ENCODE results near the gene CHP1.
"Not testable (repeated sequence)": the region's sequence is repeated elsewhere in the genome, so short reads cannot be mapped to it uniquely, and the experiment has no call there.

CHP1 gene

GRCh38 chr15:41289953-41290352 lies 58.9 kb downstream of the CHP1 start:
- H3K27me3 ChIP-seq (ENCODE audit: insufficient read depth, low read length) = no peaks in the 10 kb centered on the region
- no peak overlapping the region for H2BK5ac ChIP-seq (ENCODE audit: low read depth, low read length, poor library complexity)
- no peak overlapping the region for H3K14ac ChIP-seq (ENCODE audit: low read length)
- no peak overlapping the region for H3K4ac ChIP-seq (ENCODE audit: low read depth, low read length)
- no peak overlapping the region for H3K27ac ChIP-seq (ENCODE audit: low read depth, low read length)
- H2BK120ac ChIP-seq (ENCODE audit: insufficient read depth, low read length, poor library complexity) = no peak overlapping the region
- no peak overlapping the region for H2AK5ac ChIP-seq (ENCODE audit: low read length)
- H3K79me1 ChIP-seq (ENCODE audit: low read length) = no peaks in the 10 kb centered on the region
- H2AFZ ChIP-seq (ENCODE audit: insufficient read depth, low read length, poor library complexity) = no peak overlapping the region
- H3K9me3 ChIP-seq (ENCODE audit: insufficient read depth, low read depth, low read length) = peaks cover 1% of the 10 kb centered on the region
- no peak overlapping the region for H4K91ac ChIP-seq (ENCODE audit: low read depth, low read length)
- H2BK12ac ChIP-seq (ENCODE audit: low read length) = no peak overlapping the region
- H3K23ac ChIP-seq (ENCODE audit: low read length) = no peak overlapping the region
- H3K4me3 ChIP-seq (ENCODE audit: low read depth, low read length) = no peak overlapping the region
- no peak overlapping the region for H3K18ac ChIP-seq (ENCODE audit: low read length)
- no peak overlapping the region for H4K12ac ChIP-seq (ENCODE audit: low read depth, low read length)
- peaks cover 2% of the 10 kb centered on the region for H3K79me2 ChIP-seq (ENCODE audit: control insufficient read depth, insufficient read depth, low read length, poor library complexity)
- peaks cover 22 to 28% of the 10 kb centered on the region in 2 experiments for H3K36me3 ChIP-seq (ENCODE audit: control insufficient read depth in 1 of 2, insufficient read depth in 2 of 2, low read length in 2 of 2)
- no peak overlapping the region for H3K9ac ChIP-seq (ENCODE audit: low read length)
- peaks cover 3 to 4% of the 10 kb centered on the region in 2 experiments for H3K4me1 ChIP-seq (ENCODE audit: control insufficient read depth in 1 of 2, insufficient read depth in 2 of 2, low read length in 2 of 2)
- H3K4me2 ChIP-seq (ENCODE audit: low read length) = no peak overlapping the region
- no peak for DNase-seq
- no peak overlapping the region for H4K8ac ChIP-seq (ENCODE audit: low read depth, low read length)
- no CpG with 5 or more reads among the region's 2 CpGs for WGBS (ENCODE audit: extremely low coverage, insufficient coverage, insufficient read length)

- no peak overlapping the region for H3K9ac ChIP-seq (ENCODE audit: low read length)
- no CpG with 5 or more reads among the region's 9 CpGs for WGBS (ENCODE audit: extremely low coverage, insufficient coverage, insufficient read length)
- H2BK5ac ChIP-seq (ENCODE audit: low read depth, low read length, poor library complexity) = no peak overlapping the region
- no peak overlapping the region for H3K4ac ChIP-seq (ENCODE audit: low read depth, low read length)
- no peak overlapping the region for H3K18ac ChIP-seq (ENCODE audit: low read length)
- H4K8ac ChIP-seq (ENCODE audit: low read depth, low read length) = no peak overlapping the region
- H2BK12ac ChIP-seq (ENCODE audit: low read length) = no peak overlapping the region
- H3K9me3 ChIP-seq (ENCODE audit: insufficient read depth, low read depth, low read length) = peaks cover 1% of the 10 kb centered on the region
- H3K36me3 ChIP-seq (ENCODE audit: control insufficient read depth in 1 of 2, insufficient read depth in 2 of 2, low read length in 2 of 2) = peaks cover 18 to 26% of the 10 kb centered on the region in 2 experiments
- no peak overlapping the region for H3K23ac ChIP-seq (ENCODE audit: low read length)
- no peak overlapping the region for H4K91ac ChIP-seq (ENCODE audit: low read depth, low read length)
- no peaks in the 10 kb centered on the region for H3K79me2 ChIP-seq (ENCODE audit: control insufficient read depth, insufficient read depth, low read length, poor library complexity)
- H3K4me2 ChIP-seq (ENCODE audit: low read length) = no peak overlapping the region
- H2AK5ac ChIP-seq (ENCODE audit: low read length) = no peak overlapping the region
- no peaks in the 10 kb centered on the region for H3K27me3 ChIP-seq (ENCODE audit: insufficient read depth, low read length)
- H2AFZ ChIP-seq (ENCODE audit: insufficient read depth, low read length, poor library complexity) = no peak overlapping the region
- no peak overlapping the region for H3K27ac ChIP-seq (ENCODE audit: low read depth, low read length)
- no peak overlapping the region for H3K14ac ChIP-seq (ENCODE audit: low read length)
- H4K12ac ChIP-seq (ENCODE audit: low read depth, low read length) = no peak overlapping the region
- H3K4me3 ChIP-seq (ENCODE audit: low read depth, low read length) = no peak overlapping the region
- DNase-seq = peak in 1 of 2 donors; percentile 15
- no peaks in the 10 kb centered on the region for H3K79me1 ChIP-seq (ENCODE audit: low read length)
- H3K4me1 ChIP-seq (ENCODE audit: control insufficient read depth in 1 of 2, insufficient read depth in 2 of 2, low read length in 2 of 2) = no peaks in the 10 kb centered on the region
- no peak overlapping the region for H2BK120ac ChIP-seq (ENCODE audit: insufficient read depth, low read length, poor library complexity)
Measured at GRCh38 chr15:41291065-41291631, 60.1 kb downstream of the CHP1 start.

- no peak overlapping the region for H3K4me3 ChIP-seq (ENCODE audit: low read depth, low read length)
- H4K8ac ChIP-seq (ENCODE audit: low read depth, low read length) = no peak overlapping the region
- no CpG with 5 or more reads among the region's 1 CpG for WGBS (ENCODE audit: extremely low coverage, insufficient coverage, insufficient read length)
- H4K91ac ChIP-seq (ENCODE audit: low read depth, low read length) = no peak overlapping the region
- no peak overlapping the region for H4K12ac ChIP-seq (ENCODE audit: low read depth, low read length)
- H3K79me2 ChIP-seq (ENCODE audit: control insufficient read depth, insufficient read depth, low read length, poor library complexity) = no peaks in the 10 kb centered on the region
- no peak overlapping the region for H3K27ac ChIP-seq (ENCODE audit: low read depth, low read length)
- no peak overlapping the region for H3K4me2 ChIP-seq (ENCODE audit: low read length)
- H3K14ac ChIP-seq (ENCODE audit: low read length) = no peak overlapping the region
- H3K27me3 ChIP-seq (ENCODE audit: insufficient read depth, low read length) = no peaks in the 10 kb centered on the region
- no peaks in the 10 kb centered on the region for H3K4me1 ChIP-seq (ENCODE audit: control insufficient read depth in 1 of 2, insufficient read depth in 2 of 2, low read length in 2 of 2)
- H3K79me1 ChIP-seq (ENCODE audit: low read length) = no peaks in the 10 kb centered on the region
- H2BK120ac ChIP-seq (ENCODE audit: insufficient read depth, low read length, poor library complexity) = no peak overlapping the region
- H3K9me3 ChIP-seq (ENCODE audit: insufficient read depth, low read depth, low read length) = no peaks in the 10 kb centered on the region
- H2AK5ac ChIP-seq (ENCODE audit: low read length) = no peak overlapping the region
- no peak overlapping the region for H2BK12ac ChIP-seq (ENCODE audit: low read length)
- no peak overlapping the region for H2BK5ac ChIP-seq (ENCODE audit: low read depth, low read length, poor library complexity)
- DNase-seq = no peak
- no peak overlapping the region for H3K18ac ChIP-seq (ENCODE audit: low read length)
- H2AFZ ChIP-seq (ENCODE audit: insufficient read depth, low read length, poor library complexity) = no peak overlapping the region
- H3K36me3 ChIP-seq (ENCODE audit: control insufficient read depth in 1 of 2, insufficient read depth in 2 of 2, low read length in 2 of 2) = peaks cover 19 to 26% of the 10 kb centered on the region in 2 experiments
- H3K23ac ChIP-seq (ENCODE audit: low read length) = no peak overlapping the region
- no peak overlapping the region for H3K4ac ChIP-seq (ENCODE audit: low read depth, low read length)
- H3K9ac ChIP-seq (ENCODE audit: low read length) = no peak overlapping the region
Measured at GRCh38 chr15:41292521-41292920, 61.5 kb downstream of the CHP1 start.

- not testable (repeated sequence) for H4K12ac ChIP-seq (ENCODE audit: low read depth, low read length); H2BK12ac ChIP-seq (ENCODE audit: low read length); H2BK120ac ChIP-seq (ENCODE audit: insufficient read depth, low read length, poor library complexity); H2AK5ac ChIP-seq (ENCODE audit: low read length); DNase-seq; H3K79me1 ChIP-seq (ENCODE audit: low read length); H3K14ac ChIP-seq (ENCODE audit: low read length); H3K27me3 ChIP-seq (ENCODE audit: insufficient read depth, low read length); H3K18ac ChIP-seq (ENCODE audit: low read length); H3K9ac ChIP-seq (ENCODE audit: low read length); H2AFZ ChIP-seq (ENCODE audit: insufficient read depth, low read length, poor library complexity); H3K79me2 ChIP-seq (ENCODE audit: control insufficient read depth, insufficient read depth, low read length, poor library complexity); H3K4me1 ChIP-seq (ENCODE audit: control insufficient read depth in 1 of 2, insufficient read depth in 2 of 2, low read length in 2 of 2); H3K9me3 ChIP-seq (ENCODE audit: insufficient read depth, low read depth, low read length); H3K23ac ChIP-seq (ENCODE audit: low read length); H2BK5ac ChIP-seq (ENCODE audit: low read depth, low read length, poor library complexity); H4K8ac ChIP-seq (ENCODE audit: low read depth, low read length); H3K4me2 ChIP-seq (ENCODE audit: low read length); H3K4ac ChIP-seq (ENCODE audit: low read depth, low read length); H3K4me3 ChIP-seq (ENCODE audit: low read depth, low read length); H3K27ac ChIP-seq (ENCODE audit: low read depth, low read length); H4K91ac ChIP-seq (ENCODE audit: low read depth, low read length)
- H3K36me3 ChIP-seq (ENCODE audit: control insufficient read depth in 1 of 2, insufficient read depth in 2 of 2, low read length in 2 of 2) = peaks cover 9 to 14% of the 10 kb centered on the region in 2 experiments
- WGBS (ENCODE audit: extremely low coverage, insufficient coverage, insufficient read length) = no CpG with 5 or more reads among the region's 2 CpGs
Measured at GRCh38 chr15:41301139-41301538, 70.1 kb downstream of the CHP1 start.

All from trophoblast cell (in vitro differentiated cells and primary cell).